ENCODE results near the gene KCP.

Gene KCP

GRCh38 chr7:128939075-128939860, 28.8 kb upstream of the KCP start:
- DNase-seq (ENCODE audit: low read depth): no peak

GRCh38 chr7:128938544-128939074, 28.1 kb upstream of the KCP start:
- DNase-seq (ENCODE audit: low read depth): no peak

GRCh38 chr7:128937647-128938543, 27.4 kb upstream of the KCP start, which contains the start of gene IRF5:
Gene IRF5, plus strand, starts transcription at chr7:128937927. Its CDS starts 4,155 bp downstream, at chr7:128942082.
- DNase-seq (ENCODE audit: low read depth): no peak

- no peak for DNase-seq (ENCODE audit: low read depth)
These were observed 26.8 kb upstream of the KCP start for GRCh38 chr7:128937271-128937646.

- DNase-seq (ENCODE audit: low read depth): no peak
These were observed 26.3 kb upstream of the KCP start for GRCh38 chr7:128936798-128937197.

- no peak for DNase-seq (ENCODE audit: low read depth)
These were observed 24.8 kb upstream of the KCP start for GRCh38 chr7:128935342-128935730.

- no peak for DNase-seq (ENCODE audit: low read depth)
These were observed 24.1 kb upstream of the KCP start for GRCh38 chr7:128934361-128935341.

- no peak for DNase-seq (ENCODE audit: low read depth)
These were observed 22.8 kb upstream of the KCP start for GRCh38 chr7:128933180-128933891.

- no peak for DNase-seq (ENCODE audit: low read depth)
These were observed 22.3 kb upstream of the KCP start for GRCh38 chr7:128932862-128933179.

GRCh38 chr7:128931965-128932861, 21.7 kb upstream of the KCP start:
- DNase-seq (ENCODE audit: low read depth): no peak

- DNase-seq (ENCODE audit: low read depth): no peak
These were observed 20.8 kb upstream of the KCP start for GRCh38 chr7:128931190-128931798.

GRCh38 chr7:128928882-128929788, 18.6 kb upstream of the KCP start:
- no peak for DNase-seq (ENCODE audit: low read depth)

- DNase-seq (ENCODE audit: low read depth): no peak
These were observed 17.8 kb upstream of the KCP start for GRCh38 chr7:128928159-128928813.

- DNase-seq (ENCODE audit: low read depth): no peak
These were observed 14.4 kb upstream of the KCP start for GRCh38 chr7:128924707-128925588.

- no peak for DNase-seq (ENCODE audit: low read depth)
These were observed 12.9 kb upstream of the KCP start for GRCh38 chr7:128923411-128923800.

- no peak for DNase-seq (ENCODE audit: low read depth)
These were observed 12.2 kb upstream of the KCP start for GRCh38 chr7:128922496-128923410.

Measured in amniotic epithelial cell (primary cell).